Glutamatergic neuron (in vitro differentiated cells): ENCODE results near the gene SLC47A1. TPM values are rescaled to one million over a fixed set of nuclear protein-coding genes. Genes with fewer than 3 reads are reported as not detected.

Experiments used
- DNase-seq: peaks from one replicate; pipeline ENCODE4 v3.0.0; 2022
- H3K27ac Mint-ChIP-seq: one replicate; pipeline ENCODE4 v1.8.0; 2020; ENCODE audit warnings: mild to moderate bottlenecking, mixed read lengths, inconsistent platforms; ENCODE audit not compliant: unreplicated experiment
- H3K27me3 Mint-ChIP-seq: one replicate; pipeline ENCODE4 v1.8.0; 2020; ENCODE audit warnings: mild to moderate bottlenecking, moderate library complexity, mixed read lengths, inconsistent platforms; ENCODE audit not compliant: unreplicated experiment
- H3K36me3 Mint-ChIP-seq: one replicate; pipeline ENCODE4 v1.8.0; 2020; ENCODE audit warnings: mild to moderate bottlenecking, mixed read lengths, inconsistent platforms; ENCODE audit not compliant: unreplicated experiment
- H3K4me1 Mint-ChIP-seq: one replicate; pipeline ENCODE4 v1.8.0; 2020; ENCODE audit warnings: mild to moderate bottlenecking, low read depth, mixed read lengths, inconsistent platforms; ENCODE audit not compliant: unreplicated experiment
- H3K4me3 Mint-ChIP-seq: one replicate; pipeline ENCODE4 v1.8.0; 2020; ENCODE audit warnings: mild to moderate bottlenecking, mixed read lengths, inconsistent platforms; ENCODE audit not compliant: unreplicated experiment
- H3K9me3 Mint-ChIP-seq: one replicate; pipeline ENCODE4 v1.8.0; 2020; ENCODE audit warnings: mild to moderate bottlenecking, moderate library complexity, mixed read lengths, inconsistent platforms; ENCODE audit not compliant: unreplicated experiment
- total RNA-seq: library from RNA; stranded (reverse); fragmentation: NEBNext Ultra II Directional; extraction: Animal tissue kit (Norgen Biotek cat#: 25700); gene quantifications from one replicate; pipeline ENCODE4 v1.2.1, GENCODE V29; 2021; ENCODE audit not compliant: unreplicated experiment
- TF ChIP-seq, protein P1 (sequence below): fragments of 200-600 bp; sonication (generic); IDR thresholded peaks from one replicate; pipeline ENCODE4 v1.5.0; 2021; ENCODE audit not compliant: partially characterized antibody, unreplicated experiment

The SLC47A1 gene
- total RNA-seq, 1 donor from 2014 or later = not detected

DNA sequence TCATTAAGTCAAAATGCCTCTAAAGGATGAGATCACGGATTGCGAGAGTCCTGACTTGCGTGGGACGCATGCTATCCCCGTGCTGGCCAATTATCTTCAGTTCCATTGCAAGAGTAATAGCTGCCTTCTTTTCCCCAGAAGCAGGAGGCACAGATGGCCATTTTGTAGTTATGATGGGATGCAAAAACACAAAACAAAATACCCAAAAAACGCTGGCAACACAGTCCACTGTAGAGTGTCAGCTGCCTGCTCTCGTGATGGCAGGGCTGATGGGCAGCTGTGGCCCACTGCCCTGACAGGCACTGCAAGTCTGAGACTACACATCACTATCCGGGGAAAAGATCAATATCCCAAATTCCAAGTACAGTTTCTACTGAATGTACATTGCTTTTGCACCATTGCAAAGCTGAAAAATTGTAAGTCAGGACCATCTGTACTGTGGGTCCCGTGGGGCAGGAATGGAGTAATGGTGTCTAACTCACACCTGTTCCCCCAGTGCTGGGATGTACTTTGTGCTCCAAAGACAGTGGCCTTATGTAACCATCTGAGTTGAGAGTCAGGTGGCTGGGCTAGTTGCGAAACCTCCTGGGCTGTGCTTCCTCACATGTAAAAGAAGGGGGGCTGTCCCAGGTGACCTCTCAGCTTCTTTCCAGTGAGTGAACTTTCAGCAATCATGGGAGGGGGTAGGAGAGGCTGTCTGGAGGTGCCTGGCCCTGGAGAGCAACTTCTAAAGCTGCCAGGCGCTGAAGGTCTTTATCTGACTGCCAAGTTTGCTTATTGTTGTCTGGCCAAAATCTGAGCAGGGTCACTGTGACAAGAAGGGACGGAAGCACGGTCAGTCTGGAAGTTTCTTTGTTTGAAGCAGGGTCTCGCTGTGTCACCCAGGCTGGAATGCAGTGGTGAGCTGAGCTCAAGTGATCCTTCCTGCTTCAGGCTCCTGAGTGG lies 4.7 kb downstream of the SLC47A1 start:
- peak; percentile 64 for DNase-seq
- Mint-ChIP-seq H3K36me3 (no peaks in the 10 kb centered on the region), H3K4me3 (peak overlapping the region; percentile 33), H3K4me1 (peaks cover 17% of the 10 kb centered on the region), H3K27me3 (peaks cover 12% of the 10 kb centered on the region), H3K9me3 (peaks cover 5% of the 10 kb centered on the region), H3K27ac (peak overlapping the region; percentile 70)
- TF ChIP-seq, protein P1, sequence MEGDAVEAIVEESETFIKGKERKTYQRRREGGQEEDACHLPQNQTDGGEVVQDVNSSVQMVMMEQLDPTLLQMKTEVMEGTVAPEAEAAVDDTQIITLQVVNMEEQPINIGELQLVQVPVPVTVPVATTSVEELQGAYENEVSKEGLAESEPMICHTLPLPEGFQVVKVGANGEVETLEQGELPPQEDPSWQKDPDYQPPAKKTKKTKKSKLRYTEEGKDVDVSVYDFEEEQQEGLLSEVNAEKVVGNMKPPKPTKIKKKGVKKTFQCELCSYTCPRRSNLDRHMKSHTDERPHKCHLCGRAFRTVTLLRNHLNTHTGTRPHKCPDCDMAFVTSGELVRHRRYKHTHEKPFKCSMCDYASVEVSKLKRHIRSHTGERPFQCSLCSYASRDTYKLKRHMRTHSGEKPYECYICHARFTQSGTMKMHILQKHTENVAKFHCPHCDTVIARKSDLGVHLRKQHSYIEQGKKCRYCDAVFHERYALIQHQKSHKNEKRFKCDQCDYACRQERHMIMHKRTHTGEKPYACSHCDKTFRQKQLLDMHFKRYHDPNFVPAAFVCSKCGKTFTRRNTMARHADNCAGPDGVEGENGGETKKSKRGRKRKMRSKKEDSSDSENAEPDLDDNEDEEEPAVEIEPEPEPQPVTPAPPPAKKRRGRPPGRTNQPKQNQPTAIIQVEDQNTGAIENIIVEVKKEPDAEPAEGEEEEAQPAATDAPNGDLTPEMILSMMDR = no peak

DNA sequence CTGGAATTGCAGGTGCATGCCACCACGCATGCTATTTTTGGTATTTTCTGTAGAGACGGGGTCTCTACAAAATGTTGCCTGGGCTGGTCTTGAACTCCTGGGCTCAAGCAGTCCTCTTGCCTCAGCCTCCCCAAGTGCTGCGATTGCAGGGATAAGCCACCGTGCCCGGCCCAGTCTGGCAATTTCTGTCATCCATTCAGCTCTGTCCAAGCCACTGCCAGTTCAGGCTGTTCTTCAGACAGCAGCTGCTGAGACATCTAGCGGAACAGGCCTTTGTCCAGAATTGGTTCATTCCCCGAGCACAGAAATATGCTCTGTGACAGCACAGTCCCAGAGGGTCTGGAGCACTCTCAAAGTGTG lies 5.4 kb downstream of the SLC47A1 start:
- Mint-ChIP-seq H3K9me3 (peaks cover 5% of the 10 kb centered on the region), H3K4me1 (peaks cover 17% of the 10 kb centered on the region), H3K4me3 (no peak overlapping the region), H3K27me3 (peaks cover 14% of the 10 kb centered on the region), H3K36me3 (no peaks in the 10 kb centered on the region), H3K27ac (no peak overlapping the region)
- TF ChIP-seq, protein P1 = no peak
- no peak for DNase-seq

DNA sequence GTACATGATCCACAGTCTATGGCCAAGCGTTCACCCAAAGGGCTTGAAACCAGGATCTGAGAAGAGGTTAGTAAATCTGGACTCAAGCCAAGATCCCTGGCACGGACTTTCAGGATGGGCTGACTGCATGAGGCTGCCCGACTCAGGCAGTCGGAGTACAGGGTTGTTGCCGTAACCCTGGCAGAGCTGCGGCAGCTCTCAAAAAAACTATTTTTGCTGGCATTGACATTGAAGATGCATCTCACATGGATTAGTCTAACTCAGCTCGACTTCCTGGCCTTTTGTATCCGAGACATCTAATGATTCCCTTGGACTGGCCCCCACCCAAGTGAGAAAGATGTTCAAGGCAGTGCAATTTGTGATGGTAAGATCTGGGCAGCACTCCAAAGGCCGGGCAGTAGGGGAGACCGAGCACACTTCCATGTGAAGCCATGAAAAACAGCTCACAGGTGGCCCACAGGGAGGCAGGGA lies 6.2 kb downstream of the SLC47A1 start:
- Mint-ChIP-seq H3K36me3 (no peaks in the 10 kb centered on the region), H3K4me1 (peaks cover 17% of the 10 kb centered on the region), H3K27ac (no peak overlapping the region), H3K27me3 (peaks cover 9% of the 10 kb centered on the region), H3K4me3 (no peak overlapping the region), H3K9me3 (peaks cover 3% of the 10 kb centered on the region)
- DNase-seq = no peak
- TF ChIP-seq, protein P1 = no peak

DNA sequence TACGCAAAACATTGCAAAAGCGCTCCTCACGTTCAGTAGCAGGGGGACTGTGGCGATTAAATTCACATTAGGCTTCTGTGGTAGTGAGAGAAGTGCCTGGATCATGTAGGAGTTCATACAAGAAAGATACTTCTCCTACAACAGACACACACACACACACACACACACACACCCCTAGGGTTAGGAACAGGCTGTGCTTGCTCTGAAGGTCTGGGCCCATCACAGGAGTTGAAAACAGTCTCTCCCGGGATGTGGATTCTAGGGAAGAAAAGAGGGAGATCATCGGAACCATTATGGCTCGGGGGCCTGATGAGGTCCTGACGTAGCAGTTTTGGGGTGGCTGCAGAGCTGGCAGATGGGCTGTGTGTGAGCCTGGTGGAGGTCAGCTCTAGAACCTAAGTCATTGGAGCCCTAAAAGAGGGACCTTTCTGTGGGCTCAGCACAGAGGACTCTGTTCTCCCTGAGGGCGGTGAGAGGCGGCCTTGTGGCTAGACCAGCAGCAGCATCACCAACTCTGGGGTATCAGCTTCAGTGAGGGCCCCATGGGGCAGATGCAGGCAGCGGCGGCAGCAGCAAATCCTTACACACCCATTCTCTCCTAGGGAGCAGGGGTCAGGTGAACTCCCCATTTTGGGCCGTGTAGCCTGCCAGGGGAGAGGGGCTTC lies 7.2 kb downstream of the SLC47A1 start:
- Mint-ChIP-seq H3K27ac (no peak overlapping the region), H3K4me1 (peaks cover 17% of the 10 kb centered on the region), H3K27me3 (peaks cover 9% of the 10 kb centered on the region), H3K4me3 (no peak overlapping the region), H3K36me3 (no peaks in the 10 kb centered on the region), H3K9me3 (peaks cover 3% of the 10 kb centered on the region)
- TF ChIP-seq, protein P1 = no peak
- DNase-seq = no peak

DNA sequence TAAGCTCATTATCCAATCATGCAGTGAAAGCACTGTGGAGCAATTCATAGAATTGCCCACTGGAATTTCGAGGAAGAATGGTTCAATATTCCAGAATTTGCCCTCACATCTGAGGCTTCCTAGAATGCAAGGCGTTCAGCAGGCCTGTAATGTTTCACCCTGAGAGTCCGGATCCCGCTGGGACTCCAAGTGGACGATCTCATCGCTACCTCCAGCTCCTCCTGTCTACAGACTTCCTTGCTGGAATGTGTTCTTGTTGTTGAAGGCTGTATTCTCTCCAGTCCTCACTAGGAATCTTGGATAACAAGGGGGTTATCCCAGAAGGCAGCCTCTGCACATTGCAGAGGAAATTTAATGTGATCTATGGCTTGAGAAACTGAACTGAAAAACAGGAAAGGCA lies 7.8 kb downstream of the SLC47A1 start:
- H3K9me3 Mint-ChIP-seq = peaks cover 3% of the 10 kb centered on the region
- peaks cover 17% of the 10 kb centered on the region for H3K4me1 Mint-ChIP-seq
- no peak overlapping the region for H3K27ac Mint-ChIP-seq
- no peak for DNase-seq
- no peak overlapping the region for H3K4me3 Mint-ChIP-seq
- TF ChIP-seq, protein P1 = no peak
- peaks cover 9% of the 10 kb centered on the region for H3K27me3 Mint-ChIP-seq
- H3K36me3 Mint-ChIP-seq = no peaks in the 10 kb centered on the region
